Measurements from ENCODE around the gene CELF3. TPM values are rescaled to one million over a fixed set of nuclear protein-coding genes. Genes with fewer than 3 reads are reported as not detected.

CELF3 gene
- total and polyA plus RNA-seq, 9 of the 15 experiments (the other 6 are each of a cell fraction or from before 2014, with no cell fraction given), result not detected

DNA sequence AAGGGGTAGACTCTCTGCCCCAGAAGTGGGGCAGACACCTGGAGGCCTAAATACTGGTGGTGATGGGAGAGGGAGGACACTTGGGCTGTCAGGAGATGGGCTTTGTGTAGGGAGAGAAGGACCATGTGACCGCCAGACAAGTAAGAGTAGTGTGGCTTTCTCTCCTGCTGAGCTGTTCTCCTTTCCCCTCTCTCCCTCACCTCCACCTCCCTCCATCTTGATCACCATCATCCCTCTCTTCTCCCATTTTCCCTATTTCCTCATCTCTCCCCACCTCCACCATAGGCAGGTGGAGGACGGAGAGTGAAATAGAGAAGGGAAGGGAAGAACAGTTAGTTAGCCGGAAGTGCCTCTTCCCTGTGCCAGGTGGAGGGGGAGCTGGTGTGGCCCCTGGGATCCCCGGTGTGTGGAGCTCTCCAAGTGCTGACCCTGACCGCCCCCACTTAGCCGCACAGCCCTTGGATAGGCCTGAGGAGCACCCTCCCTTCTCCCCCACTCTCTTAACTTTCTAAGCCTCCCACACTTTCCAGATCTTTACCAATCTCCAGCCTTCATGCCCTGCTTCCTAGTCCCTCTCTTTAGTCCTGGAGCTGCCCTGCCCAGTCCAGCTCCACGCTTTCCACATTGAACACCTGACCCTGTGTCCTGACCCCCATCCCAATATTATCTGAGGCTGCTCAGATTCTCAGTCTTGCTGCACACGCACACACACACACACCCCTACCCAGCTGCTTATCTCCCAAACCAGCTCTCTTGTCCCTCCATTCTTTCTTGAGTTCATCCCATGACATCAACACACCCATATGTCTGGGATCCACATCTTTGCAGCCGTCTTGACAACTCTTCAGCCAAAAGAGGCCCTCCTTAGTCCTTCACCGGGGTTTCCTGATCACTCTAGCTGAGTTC lies 1.5 kb downstream of the CELF3 start (continued):
- TF ChIP-seq PRPF4 (IDR thresholded peaks at IDR 0.05; ENCODE audit: insufficient read depth, low read depth, low read length, poor library complexity, severe bottlenecking) (no peak), ZNF197 (CRISPR knock-in tag; IDR thresholded peaks at IDR 0.05; ENCODE audit: low read depth) (0 out of 2 replicates have a peak, but pooled peaks have one; percentile 58), HMG20A (CRISPR knock-in tag; conservative IDR thresholded peaks at IDR 0.05) (no peak), CHD2 (IDR thresholded peaks at IDR 0.05; ENCODE audit: low read depth, low read length) (no peak), HNRNPK (IDR thresholded peaks at IDR 0.05; ENCODE audit: low read depth, low read length, poor library complexity, severe bottlenecking) (no peak), CHD4 (IDR thresholded peaks at IDR 0.05; ENCODE audit: insufficient read depth, insufficient replicate concordance, low read depth, low read length, poor library complexity, severe bottlenecking) (no peak), TARDBP (IDR thresholded peaks at IDR 0.05) (no peak), ELF4 (CRISPR knock-in tag; IDR thresholded peaks at IDR 0.05) (peak; percentile 92), TEAD4 (IDR thresholded peaks at IDR 0.05; ENCODE audit: low read length) (peak; percentile 88), TEAD4 (CRISPR knock-in tag; IDR thresholded peaks at IDR 0.05; ENCODE audit: borderline replicate concordance) (no peak), ZNF212 (CRISPR knock-in tag; IDR thresholded peaks at IDR 0.05) (no peak), HOXB6 (CRISPR knock-in tag; IDR thresholded peaks at IDR 0.05; ENCODE audit: borderline replicate concordance) (no peak), ETV5 (CRISPR knock-in tag; IDR thresholded peaks at IDR 0.05; ENCODE audit: low read depth) (no peak), ZNF57 (CRISPR knock-in tag; IDR thresholded peaks at IDR 0.05) (no peak), THRAP3 (IDR thresholded peaks at IDR 0.05; ENCODE audit: borderline replicate concordance) (no peak)
- TF ChIP-seq, protein P1, sequence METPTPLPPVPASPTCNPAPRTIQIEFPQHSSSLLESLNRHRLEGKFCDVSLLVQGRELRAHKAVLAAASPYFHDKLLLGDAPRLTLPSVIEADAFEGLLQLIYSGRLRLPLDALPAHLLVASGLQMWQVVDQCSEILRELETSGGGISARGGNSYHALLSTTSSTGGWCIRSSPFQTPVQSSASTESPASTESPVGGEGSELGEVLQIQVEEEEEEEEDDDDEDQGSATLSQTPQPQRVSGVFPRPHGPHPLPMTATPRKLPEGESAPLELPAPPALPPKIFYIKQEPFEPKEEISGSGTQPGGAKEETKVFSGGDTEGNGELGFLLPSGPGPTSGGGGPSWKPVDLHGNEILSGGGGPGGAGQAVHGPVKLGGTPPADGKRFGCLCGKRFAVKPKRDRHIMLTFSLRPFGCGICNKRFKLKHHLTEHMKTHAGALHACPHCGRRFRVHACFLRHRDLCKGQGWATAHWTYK (CRISPR knock-in tag; IDR thresholded peaks at IDR 0.05), result no peak
- TF ChIP-seq, protein P2, sequence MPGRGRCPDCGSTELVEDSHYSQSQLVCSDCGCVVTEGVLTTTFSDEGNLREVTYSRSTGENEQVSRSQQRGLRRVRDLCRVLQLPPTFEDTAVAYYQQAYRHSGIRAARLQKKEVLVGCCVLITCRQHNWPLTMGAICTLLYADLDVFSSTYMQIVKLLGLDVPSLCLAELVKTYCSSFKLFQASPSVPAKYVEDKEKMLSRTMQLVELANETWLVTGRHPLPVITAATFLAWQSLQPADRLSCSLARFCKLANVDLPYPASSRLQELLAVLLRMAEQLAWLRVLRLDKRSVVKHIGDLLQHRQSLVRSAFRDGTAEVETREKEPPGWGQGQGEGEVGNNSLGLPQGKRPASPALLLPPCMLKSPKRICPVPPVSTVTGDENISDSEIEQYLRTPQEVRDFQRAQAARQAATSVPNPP (IDR thresholded peaks at IDR 0.05; ENCODE audit: borderline replicate concordance, insufficient read depth, insufficient read length), result no peak
- TF ChIP-seq, protein P3, sequence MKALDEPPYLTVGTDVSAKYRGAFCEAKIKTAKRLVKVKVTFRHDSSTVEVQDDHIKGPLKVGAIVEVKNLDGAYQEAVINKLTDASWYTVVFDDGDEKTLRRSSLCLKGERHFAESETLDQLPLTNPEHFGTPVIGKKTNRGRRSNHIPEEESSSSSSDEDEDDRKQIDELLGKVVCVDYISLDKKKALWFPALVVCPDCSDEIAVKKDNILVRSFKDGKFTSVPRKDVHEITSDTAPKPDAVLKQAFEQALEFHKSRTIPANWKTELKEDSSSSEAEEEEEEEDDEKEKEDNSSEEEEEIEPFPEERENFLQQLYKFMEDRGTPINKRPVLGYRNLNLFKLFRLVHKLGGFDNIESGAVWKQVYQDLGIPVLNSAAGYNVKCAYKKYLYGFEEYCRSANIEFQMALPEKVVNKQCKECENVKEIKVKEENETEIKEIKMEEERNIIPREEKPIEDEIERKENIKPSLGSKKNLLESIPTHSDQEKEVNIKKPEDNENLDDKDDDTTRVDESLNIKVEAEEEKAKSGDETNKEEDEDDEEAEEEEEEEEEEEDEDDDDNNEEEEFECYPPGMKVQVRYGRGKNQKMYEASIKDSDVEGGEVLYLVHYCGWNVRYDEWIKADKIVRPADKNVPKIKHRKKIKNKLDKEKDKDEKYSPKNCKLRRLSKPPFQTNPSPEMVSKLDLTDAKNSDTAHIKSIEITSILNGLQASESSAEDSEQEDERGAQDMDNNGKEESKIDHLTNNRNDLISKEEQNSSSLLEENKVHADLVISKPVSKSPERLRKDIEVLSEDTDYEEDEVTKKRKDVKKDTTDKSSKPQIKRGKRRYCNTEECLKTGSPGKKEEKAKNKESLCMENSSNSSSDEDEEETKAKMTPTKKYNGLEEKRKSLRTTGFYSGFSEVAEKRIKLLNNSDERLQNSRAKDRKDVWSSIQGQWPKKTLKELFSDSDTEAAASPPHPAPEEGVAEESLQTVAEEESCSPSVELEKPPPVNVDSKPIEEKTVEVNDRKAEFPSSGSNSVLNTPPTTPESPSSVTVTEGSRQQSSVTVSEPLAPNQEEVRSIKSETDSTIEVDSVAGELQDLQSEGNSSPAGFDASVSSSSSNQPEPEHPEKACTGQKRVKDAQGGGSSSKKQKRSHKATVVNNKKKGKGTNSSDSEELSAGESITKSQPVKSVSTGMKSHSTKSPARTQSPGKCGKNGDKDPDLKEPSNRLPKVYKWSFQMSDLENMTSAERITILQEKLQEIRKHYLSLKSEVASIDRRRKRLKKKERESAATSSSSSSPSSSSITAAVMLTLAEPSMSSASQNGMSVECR (CRISPR knock-in tag; IDR thresholded peaks at IDR 0.05), result no peak
- TF ChIP-seq, protein P4, sequence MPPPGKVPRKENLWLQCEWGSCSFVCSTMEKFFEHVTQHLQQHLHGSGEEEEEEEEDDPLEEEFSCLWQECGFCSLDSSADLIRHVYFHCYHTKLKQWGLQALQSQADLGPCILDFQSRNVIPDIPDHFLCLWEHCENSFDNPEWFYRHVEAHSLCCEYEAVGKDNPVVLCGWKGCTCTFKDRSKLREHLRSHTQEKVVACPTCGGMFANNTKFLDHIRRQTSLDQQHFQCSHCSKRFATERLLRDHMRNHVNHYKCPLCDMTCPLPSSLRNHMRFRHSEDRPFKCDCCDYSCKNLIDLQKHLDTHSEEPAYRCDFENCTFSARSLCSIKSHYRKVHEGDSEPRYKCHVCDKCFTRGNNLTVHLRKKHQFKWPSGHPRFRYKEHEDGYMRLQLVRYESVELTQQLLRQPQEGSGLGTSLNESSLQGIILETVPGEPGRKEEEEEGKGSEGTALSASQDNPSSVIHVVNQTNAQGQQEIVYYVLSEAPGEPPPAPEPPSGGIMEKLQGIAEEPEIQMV (tag; conservative IDR thresholded peaks at IDR 0.05; ENCODE audit: low read depth), result no peak
